Measurements from ENCODE around the gene CBFA2T3.

DNA sequence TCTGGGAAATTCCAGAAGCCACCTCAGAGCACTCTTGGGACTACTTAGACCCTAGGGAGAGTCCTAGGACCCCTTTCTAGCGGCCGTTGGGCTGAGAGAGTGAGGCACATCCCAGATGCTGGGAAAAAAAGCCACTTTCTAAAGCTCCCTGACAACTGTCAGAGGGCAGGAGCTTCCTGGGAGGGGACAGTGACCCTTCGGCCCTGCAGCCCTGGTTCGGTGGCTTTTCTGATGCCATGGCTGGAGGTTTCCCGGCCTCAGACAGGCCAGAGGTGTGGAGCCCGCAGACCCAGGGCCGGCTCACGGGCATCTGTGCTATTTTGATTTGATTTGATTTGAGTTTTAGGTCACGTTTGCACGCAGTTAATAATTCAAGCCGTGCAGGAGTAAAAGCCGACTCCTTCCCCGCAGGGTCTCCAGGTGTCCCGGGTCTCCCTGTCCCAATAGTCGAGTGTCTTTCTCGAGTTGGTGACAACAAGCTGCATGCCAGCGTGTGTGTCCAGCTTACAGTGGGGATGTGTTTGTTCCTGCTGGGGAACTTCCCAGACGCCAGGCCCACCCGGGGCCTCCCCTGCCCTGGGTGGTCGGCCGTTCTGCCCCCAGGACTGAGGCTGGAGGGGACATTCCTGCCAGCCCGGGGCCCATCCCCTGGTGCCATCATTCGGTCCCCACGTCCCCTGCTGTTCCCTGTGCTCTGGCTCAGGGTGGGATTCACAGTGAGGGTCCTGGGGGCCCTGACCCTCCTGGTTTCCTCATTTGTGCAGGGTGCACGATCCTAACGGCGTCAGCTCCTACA lies 1.0 kb upstream of the CBFA2T3 start:
- TF ChIP-seq POLR2A (IDR thresholded peaks at IDR 0.05; ENCODE audit: low read length) (no peak), GATA1 (IDR thresholded peaks at IDR 0.05; ENCODE audit: low read depth, low read length) (no peak)

All from erythroblast (primary cell).